T-helper 2 cell (primary cell): ENCODE measurements around the gene DMC1.
"Not testable (repeated sequence)": the region's sequence is repeated elsewhere in the genome, so short reads cannot be mapped to it uniquely, and the experiment has no call there.

ENCODE experiments used
- DNase-seq, 5 experiments: peaks; one replicate each; pipeline versions ENCODE4 v3.0.0 to v3.0.0-alpha.2; 2012 to 2022

The DMC1 gene

DNA sequence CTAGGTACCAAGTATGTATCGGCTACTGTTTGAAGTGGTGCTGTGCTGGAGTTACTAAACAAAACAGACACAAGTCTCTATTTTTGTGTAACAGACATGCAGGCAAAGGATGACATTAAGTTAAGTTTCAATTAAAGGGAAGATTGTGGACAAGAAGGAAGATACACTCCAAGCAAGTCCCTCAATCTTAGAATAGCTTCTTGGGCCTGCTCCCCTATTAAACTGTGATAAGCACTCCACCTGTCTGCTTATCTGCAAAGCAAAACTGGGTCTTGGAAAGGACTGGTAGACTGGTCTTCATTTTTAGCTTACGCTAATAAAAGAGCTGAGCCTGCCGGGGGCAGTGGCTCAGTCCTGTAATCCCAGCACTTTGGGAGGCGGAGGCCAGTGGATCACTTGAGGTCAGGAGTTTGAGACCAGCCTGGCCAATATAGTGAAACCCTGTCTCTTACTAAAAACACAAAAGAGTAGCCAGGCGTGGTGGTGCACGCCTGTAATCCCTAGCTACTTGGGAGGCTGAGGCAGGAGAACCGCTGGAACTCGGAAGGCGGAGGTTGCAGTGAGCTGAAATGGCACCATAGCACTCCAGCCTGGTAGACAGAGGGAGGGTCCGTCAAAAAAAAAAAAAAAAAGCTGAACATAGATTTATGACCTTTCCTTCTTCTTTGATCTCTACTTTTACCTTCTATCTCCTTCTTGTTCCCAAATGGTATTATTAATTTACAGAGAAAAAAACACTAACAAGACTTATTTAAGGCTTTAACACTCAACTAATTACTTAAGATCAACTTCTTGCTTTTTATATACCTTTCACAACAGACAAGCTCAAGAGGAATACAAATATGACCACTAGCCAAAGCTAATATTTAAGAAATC is 67.9 kb downstream of the DMC1 start:
- DNase-seq: no peak

DNA sequence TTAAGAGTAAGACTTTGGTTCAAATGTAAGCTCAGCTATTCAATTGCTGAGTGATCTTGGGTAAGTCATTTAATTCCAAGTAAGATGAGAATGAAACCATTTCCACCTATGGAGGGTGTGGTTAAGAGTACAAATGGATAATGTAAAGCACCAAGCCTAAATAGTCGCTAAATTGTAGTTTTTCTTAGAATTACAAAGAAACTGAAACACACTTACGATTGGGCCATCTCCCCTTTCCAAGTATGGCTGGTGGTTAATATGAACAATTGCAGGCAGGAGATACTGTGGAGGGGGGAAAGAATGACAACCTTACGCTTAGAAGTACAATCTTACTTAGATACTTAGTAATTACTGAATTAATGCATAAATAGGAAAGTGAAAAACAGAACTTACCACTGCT is 72.1 kb downstream of the DMC1 start:
- no peak for DNase-seq

DNA sequence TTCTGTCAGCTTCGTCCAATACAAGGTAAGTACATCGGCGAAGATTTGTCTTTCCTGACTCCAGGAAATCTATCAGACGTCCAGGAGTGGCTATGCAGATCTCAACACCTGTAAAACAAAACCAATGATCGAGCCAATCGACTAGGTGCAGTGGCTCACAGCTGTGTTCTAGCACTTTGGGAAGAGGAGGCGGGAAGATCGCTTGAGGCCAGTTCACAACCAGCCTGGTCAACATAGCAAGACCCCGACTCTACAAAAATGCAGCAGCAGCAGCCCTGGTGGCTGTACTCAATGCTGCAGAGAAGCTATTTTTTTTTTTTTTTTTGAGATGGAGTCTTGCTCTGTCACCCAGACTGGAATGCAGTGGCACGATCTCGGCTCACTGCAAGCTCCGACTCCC is 75.0 kb downstream of the DMC1 start:
- no peak for DNase-seq

DNA sequence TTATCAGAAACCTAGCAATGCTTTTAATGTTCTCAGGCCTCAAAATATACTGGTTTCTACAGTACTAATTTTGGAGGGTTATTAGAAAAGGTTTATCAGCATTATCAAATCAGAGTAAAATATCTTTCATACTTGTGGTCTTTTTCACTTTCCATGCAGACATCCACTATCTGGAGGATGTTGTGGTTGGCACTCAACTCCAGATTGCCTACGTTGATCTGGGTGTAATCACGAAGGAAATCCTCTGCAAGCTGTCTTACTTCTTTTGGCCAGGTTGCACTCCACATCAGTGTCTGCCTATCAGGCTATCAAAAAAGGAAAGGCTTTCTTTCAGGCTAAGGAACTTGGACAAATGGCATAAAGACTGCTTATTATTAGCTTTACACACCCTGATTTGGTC is 75.5 kb downstream of the DMC1 start:
- DNase-seq: peak in 1 of 5 experiments; percentile 66

DNA sequence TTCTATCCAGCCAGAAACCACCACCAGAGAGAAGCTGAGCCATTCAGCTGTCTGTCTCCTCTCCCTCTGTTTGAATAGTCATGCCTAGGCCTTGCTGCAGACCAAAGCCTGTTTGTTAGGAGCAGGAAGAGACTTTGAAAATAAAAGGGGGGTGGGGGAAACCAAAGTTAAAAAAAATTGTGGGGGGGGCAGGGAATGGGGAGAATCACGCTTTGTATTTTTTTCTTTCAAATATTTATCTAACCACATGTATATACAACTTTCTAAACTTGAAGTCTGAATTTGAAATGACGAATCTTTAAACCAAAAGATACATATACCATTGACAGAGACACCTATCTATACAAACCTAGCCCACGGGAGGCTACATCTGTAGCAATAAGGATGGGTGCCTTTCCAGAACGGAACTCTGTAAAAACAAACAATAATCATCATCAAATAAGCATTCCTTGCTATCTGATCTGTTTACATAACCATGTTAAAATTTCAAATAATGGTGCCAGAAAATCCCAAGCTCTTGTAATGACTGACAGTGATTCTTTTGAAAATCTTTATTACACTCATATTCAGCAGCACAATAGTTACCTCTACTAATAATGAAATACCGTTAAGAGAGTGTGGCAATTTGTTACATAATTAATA is 78.2 kb downstream of the DMC1 start:
- DNase-seq: no peak

DNA sequence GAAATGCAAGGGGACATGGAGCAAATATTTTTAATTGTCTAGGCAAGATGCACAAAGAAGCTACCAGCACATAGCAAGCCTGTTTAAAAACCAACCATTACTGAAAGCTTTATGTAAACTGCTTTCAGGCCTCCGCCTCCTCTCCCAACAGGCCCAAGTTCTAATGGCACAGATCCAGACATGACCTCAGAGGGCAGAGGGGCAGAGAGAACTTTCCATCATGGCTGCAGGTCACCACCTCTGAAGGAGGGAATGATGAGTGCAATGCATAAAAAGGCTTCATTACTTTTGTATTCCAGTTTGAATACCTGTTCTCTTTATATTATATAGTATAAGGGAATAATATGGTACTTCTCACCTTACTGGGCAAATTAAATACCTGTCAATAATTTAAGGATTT is 79.1 kb downstream of the DMC1 start:
- no peak for DNase-seq

DNA sequence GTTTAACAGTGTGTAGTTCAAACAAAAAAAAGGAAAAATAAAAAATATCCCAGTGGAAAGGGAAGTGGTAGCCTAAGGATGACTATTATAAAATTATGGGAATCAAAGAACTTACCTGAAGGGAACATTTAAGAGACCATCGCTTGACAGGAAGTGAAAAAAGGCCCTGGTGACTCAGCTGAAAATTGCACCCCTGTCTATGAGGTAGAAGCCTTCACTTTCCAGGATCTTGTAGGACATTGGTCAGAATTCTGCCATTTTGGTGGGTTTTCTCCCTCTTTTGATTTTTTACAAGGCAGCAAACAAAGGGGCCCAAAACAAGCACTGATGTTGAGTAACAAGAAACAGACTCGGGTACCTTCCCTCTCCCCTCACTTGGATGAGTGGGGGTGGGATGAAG is 79.5 kb downstream of the DMC1 start:
- DNase-seq: no peak

DNA sequence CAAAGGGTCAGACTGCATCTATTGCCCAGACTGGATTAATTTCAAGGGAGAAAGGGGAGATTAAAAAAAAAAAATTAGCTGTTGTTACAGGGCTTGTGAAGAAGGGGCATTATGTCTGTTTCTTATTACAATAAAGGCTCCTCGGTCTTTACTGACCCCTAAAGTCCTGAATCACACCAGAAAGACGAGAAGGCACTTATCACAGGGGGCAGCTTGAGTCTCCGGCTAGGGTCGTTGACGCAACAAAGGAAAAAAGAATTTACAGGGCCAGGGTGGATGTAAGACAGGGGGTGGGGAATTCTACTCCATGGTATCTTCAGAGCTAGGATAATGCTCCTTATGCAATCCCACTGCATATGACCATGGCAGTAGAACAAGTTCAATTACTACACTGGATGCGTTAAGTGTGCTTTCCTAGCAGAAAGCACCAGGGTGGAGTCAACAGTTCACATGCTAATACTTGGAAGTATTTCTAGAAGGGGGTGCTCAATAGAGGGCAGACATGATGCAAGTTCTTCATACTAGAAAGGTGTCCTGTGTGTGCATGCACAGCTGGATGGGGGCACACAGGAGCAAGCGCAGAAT is 80.3 kb downstream of the DMC1 start:
- no peak for DNase-seq

DNA sequence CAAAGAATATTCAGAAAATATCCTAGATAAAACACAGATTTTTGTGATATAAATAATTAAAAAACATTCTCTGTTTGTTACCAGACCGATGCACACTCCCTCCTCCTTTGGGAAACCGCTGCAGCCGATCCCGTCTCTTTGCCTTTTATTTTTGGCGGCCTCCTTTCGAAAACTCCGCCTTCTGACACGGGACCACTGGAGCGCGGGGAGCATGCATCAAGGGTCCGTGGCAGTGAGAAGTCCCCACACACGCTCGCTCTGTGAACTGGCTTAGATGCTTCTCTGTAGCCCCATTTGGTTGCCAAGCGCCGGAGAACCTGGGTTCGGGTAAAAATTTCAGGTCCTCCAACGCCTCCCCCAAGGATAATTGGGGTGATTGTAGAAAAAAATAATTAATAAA is 80.8 kb downstream of the DMC1 start:
- no peak for DNase-seq

DNA sequence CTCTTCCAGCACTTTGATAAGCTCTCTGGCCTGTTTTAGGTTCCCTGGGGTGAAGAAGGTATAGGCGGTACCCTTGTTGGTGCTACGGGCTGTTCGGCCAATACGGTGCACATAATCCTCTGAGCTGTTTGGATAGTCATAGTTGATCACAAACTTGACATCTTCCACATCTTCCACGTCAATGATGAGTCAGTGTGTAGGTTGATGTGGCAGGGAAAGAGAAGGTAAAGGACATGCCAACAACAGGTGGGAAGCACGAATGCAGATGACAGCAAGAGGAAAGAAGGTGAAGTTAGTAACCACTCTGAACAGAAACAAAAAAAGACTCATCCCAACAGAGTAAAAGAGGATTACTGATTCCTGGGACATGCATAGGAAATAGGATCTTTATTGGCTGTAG is 82.0 kb downstream of the DMC1 start:
- DNase-seq: no peak

DNA sequence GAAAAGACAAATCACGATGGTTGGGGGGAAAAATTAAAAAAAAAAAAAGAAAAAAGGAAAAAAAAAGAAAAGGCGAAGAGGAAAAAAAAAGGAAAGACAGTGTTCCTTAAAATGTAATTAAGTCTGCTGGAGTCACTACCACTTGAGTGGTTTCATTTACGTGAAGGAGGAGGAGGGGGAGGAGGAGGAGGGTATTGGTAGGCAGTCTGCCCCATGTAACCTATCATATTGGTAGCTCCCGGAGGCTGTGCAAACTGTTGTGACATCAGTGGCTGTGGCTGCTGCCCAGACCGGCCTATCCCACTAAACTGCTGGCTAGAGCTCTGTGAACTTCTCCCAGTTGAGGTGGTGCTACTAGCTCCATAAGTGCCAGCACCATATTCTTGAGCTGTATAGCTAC is 84.2 kb downstream of the DMC1 start:
- no peak for DNase-seq

DNA sequence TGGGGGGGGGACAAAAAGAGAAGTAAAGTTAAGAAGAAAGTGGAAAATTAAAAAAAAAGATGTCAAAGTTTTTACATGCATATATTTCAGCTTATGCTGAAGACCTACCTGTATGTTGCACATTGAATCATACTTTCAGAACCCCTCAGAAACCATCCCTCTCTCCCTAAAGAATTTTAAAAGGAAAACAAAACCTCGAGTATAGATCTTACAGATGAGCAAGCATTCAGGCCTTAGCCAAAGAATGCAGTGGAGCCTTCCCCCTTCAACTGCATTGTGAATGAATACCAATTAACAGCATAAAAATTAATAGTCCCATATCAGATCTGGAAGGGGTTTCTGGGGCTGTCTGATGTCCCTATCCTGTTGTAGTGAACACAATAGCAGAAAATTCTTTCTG is 85.7 kb downstream of the DMC1 start:
- DNase-seq: no peak

DNA sequence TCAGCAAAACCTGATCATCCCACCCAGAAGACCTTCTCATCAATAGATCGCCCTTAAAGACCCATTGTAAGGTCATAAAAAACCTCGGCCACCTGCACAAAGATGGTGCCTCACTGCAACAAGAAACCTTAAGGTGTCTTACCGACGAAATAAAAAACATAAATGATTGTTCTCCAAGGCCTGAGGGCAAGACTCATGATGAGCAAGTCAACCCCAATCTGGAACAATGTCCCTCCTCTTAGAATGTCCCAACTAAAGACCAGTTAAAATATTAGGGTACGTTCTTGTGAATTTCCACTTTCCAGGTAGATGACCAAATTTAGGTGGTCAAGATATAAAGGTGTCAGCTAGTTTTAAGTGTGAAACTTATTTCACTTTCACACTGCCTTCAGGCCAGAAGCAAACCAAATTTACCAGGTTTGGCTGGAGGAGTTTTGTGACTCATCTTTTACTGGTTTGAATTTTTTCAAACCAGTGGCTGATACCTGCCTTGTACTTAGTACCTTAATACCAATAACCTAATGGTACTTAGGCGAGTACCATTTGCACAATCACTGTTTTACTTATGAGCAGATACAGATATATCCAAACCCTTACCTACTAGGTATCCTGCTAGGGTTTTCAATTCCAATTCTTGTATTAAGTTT is 87.2 kb downstream of the DMC1 start:
- DNase-seq: no peak

DNA sequence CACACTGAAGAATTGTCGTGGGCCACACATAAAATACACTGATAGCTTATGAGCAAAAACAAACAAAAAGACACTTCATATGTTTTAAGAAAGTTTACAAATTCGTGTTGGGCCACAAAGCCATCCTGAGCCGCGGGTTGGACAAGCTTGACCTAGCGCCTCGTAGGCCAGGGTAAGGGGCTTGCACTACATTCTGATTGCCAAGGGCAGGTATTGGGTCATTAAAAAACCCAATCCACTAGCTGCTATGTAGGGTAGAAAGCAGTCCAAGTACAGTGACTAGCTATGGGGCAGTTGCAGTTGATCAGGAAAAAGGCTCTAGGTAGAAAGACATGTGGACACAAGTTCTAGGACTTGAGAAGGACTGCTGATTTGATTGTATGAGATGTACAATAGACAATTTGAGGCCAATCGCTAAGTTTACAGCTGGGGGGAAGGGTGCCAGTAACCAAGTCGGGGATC is 88.1 kb downstream of the DMC1 start:
- no peak for DNase-seq

DNA sequence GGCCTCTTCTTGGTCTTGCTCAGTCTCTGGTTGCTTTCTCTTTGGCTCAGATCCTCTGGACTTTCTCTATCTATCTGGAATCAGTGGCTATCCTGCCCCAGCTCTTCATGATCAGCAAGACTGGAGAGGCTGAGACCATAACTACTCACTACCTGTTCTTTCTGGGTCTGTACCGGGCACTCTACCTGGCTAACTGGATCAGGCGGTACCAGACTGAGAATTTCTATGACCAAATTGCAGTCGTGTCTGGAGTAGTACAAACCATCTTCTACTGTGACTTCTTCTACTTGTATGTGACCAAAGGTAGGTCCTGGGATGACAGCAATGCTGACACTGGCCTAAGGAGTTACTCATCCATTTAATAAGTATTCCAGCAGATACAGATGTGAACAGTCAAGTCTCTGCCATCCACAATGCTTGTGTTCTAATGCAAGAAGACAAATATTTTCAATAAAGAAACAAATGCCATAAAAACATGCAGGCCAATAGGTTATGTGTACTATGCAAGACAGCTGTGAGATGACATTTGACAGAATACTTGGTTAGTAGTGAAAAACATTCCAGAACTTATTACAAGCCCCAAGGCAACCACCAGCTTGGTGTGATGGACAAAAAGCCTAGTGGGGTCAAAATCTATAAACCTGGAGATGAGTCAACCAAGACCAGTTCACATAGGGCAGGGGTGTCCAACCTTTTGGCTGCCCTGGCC is 88.7 kb downstream of the DMC1 start:
- DNase-seq: no peak

DNA sequence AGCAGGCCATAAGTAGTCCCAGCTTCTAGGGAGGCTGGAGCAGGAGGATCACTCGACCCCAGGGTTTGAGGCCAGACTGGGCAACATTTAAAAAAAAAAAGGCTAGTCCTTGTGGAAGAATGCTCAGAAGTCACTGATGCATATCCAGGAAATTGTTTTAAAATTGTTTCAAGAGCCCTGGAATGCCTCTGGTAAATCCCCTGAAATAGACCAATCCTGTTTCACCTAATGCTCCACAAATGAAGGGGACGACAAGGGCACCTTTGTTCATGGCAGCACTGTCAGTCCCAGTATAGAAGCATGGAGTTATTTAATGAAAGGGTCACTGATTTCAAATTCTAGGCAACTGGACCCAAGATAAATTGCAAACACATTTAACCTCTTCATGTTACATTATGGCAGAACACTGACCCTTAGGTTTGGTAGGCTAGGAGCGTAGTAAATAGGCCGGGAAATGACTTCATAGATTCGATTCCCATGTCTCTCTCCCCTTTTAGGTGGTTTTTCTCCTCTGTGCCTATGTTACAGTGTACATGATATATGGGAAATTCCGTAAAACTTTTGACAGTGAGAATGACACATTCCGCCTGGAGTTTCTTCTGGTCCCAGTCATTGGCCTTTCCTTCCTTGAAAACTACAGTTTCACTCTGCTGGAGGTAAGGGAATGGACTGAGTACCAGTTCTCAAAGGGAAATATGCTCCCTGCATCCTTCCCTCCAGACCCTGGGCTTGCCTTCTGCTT is 90.7 kb downstream of the DMC1 start:
- no peak for DNase-seq

DNA sequence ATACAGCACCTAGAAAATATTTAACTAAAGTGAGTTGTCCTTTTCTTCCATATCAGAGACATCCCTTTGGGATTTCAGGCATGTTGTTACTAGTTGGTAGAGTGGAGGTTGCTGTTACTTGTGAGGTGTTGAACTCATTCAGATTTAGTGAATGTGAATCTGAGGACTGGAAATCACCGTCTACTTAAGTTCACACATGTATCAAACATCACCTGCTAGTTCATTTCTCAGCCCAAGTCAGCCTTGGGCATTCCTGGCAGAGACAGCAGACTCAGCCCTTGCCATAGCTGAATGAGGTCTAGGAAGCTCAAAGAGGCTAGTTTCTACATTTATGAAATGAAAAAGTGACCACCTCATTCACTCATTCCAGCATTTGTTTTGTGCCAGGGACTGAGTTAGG is 92.4 kb downstream of the DMC1 start:
- DNase-seq: no peak

DNA sequence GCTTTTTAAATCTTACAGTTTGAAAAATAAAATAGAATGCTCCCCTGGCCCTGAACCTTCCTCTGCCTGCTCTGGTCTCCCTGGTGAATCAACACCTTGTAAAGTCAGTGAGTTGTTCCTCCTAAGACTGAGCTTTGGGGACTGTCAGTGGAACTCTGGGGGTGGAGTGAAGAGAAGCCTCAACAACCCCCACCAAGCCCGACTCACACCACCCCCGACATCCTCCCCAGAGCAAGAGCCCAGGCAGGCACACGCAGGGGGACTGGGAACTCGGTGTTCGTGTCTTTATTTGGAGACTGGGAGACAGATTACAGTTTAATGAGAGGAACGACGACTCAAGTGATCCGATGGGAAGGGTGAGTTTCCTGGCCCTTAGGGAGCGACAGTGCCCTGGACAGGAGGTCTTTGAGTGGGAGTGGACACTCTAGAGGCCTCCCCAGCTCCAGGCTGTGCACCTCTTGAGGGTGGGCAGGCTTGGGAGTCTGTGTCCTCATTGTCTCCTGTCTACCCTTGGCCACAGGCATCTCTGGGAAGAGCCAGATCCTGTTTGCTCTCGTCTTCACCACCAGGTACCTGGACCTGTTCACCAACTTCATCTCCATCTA is 95.9 kb downstream of the DMC1 start:
- DNase-seq: no peak

DNA sequence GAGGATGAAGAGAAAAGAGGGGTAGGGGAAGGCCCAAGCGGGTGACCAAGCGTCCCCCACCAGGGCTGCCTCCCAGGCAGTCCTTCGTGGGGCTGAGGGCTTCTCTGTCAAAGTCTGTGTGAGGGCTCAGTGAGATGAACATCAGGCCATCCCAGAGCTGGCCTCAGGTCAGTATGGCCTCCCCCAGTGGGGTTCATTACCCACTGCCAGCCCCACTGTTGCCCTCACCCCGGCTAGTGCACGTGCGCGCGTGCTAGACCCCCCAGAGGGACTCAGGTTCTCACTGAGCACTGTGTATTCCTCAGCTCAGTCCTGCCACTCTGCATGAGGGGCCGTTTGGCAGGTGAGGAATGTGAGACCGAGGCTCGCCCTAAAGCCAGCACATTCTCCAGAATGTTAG is 98.7 kb downstream of the DMC1 start:
- no peak for DNase-seq

DNA sequence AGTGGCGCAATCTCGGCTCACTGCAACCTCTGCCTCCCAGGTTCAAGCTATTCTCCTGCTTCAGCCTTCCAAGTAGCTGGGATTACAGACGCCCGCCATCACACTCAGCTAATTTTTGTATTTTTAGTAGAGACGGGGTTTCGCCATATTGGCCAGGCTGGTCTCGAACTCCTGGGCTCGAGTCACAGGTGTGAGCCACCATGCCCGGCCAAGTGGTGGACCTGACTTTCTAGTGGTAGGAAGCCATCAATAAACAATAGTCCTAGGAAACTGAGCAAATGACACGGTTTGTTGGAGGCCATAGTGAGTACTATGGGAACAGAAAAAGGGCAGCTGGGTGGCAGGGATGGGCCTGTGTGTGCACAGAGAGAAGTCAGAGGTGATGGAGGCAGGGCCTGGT is 99.8 kb downstream of the DMC1 start:
- not testable (repeated sequence) for DNase-seq

DNA sequence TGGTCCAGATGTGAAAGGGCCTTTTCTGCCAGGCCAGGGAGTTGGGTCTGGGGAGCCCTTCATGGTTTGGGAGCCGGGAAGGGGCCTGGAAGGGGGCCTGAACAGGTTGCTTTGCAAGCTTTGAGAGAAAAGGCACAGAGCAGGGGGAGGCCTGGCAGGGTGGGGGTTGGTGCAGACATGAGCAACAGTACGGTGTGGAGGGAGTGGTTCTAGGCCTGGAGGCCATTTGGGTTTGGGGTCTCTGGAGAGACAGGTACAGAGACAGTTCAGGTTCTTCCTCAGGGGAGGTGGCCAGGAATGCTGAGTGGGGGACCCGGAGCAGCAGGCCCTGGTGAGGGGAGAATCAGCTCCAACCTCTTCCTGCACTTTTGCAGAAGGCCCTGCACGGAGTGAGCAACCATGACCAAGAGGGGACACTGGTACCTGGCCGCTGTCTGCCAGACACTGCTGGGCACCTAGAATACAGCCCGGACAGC is 100.6 kb downstream of the DMC1 start:
- no peak for DNase-seq
